IMR-90 (cell line): ENCODE results near the gene RFTN1.

ENCODE experiments used
- CTCF ChIP-seq: conservative IDR thresholded peaks from 2 replicates; pipeline ENCODE4 v1.5.1; 2012; ENCODE audit warnings: mild to moderate bottlenecking, low read depth, low read length, improper control_type of control experiment
- POLR2A ChIP-seq: IDR thresholded peaks from 2 replicates; pipeline ENCODE4 v1.6.1; 2012; ENCODE audit warnings: mild to moderate bottlenecking, low read depth, low read length

GRCh38 chr3:16300307-16300706, 213.2 kb downstream of the RFTN1 start:
- TF ChIP-seq CTCF (no peak), POLR2A (no peak)
